Glutamatergic neuron (in vitro differentiated cells): ENCODE measurements around the gene ZHX3. TPM values are rescaled to one million over a fixed set of nuclear protein-coding genes. Genes with fewer than 3 reads are reported as not detected.

Experiments
- DNase-seq: peaks from one replicate; pipeline ENCODE4 v3.0.0; 2022
- H3K27ac Mint-ChIP-seq: one replicate; pipeline ENCODE4 v1.8.0; 2020; ENCODE audit warnings: mild to moderate bottlenecking, mixed read lengths, inconsistent platforms; ENCODE audit not compliant: unreplicated experiment
- H3K27me3 Mint-ChIP-seq: one replicate; pipeline ENCODE4 v1.8.0; 2020; ENCODE audit warnings: mild to moderate bottlenecking, moderate library complexity, mixed read lengths, inconsistent platforms; ENCODE audit not compliant: unreplicated experiment
- H3K36me3 Mint-ChIP-seq: one replicate; pipeline ENCODE4 v1.8.0; 2020; ENCODE audit warnings: mild to moderate bottlenecking, mixed read lengths, inconsistent platforms; ENCODE audit not compliant: unreplicated experiment
- H3K4me1 Mint-ChIP-seq: one replicate; pipeline ENCODE4 v1.8.0; 2020; ENCODE audit warnings: mild to moderate bottlenecking, low read depth, mixed read lengths, inconsistent platforms; ENCODE audit not compliant: unreplicated experiment
- H3K4me3 Mint-ChIP-seq: one replicate; pipeline ENCODE4 v1.8.0; 2020; ENCODE audit warnings: mild to moderate bottlenecking, mixed read lengths, inconsistent platforms; ENCODE audit not compliant: unreplicated experiment
- H3K9me3 Mint-ChIP-seq: one replicate; pipeline ENCODE4 v1.8.0; 2020; ENCODE audit warnings: mild to moderate bottlenecking, moderate library complexity, mixed read lengths, inconsistent platforms; ENCODE audit not compliant: unreplicated experiment
- total RNA-seq: library from RNA; stranded (reverse); fragmentation: NEBNext Ultra II Directional; extraction: Animal tissue kit (Norgen Biotek cat#: 25700); gene quantifications from one replicate; pipeline ENCODE4 v1.2.1, GENCODE V29; 2021; ENCODE audit not compliant: unreplicated experiment
- TF ChIP-seq, protein P1 (sequence below): fragments of 200-600 bp; sonication (generic); IDR thresholded peaks from one replicate; pipeline ENCODE4 v1.5.0; 2021; ENCODE audit not compliant: partially characterized antibody, unreplicated experiment

The ZHX3 gene
- total RNA-seq, 1 donor from 2014 or later: 40.5 TPM

DNA sequence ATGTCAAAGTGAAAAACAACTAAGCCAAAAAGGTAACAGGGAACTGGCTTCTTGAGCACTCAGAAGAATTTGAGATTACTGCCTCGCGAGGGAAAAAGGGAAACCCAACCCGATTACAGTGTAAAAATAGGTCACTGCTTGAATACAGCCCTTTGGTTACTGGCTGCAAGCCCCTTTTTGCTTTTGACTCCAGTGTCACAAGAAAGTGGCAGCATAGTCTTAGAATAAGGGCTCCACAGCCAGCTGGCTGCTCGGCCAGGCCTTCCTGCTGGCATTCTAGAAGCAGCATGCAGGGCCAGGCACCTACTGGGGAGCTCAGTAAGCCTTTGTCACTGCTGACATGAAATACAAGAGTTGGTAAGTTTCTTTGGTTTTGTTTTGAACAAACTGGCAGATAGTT, 83.0 kb downstream of the ZHX3 start:
- no peak for DNase-seq
- TF ChIP-seq, protein P1, sequence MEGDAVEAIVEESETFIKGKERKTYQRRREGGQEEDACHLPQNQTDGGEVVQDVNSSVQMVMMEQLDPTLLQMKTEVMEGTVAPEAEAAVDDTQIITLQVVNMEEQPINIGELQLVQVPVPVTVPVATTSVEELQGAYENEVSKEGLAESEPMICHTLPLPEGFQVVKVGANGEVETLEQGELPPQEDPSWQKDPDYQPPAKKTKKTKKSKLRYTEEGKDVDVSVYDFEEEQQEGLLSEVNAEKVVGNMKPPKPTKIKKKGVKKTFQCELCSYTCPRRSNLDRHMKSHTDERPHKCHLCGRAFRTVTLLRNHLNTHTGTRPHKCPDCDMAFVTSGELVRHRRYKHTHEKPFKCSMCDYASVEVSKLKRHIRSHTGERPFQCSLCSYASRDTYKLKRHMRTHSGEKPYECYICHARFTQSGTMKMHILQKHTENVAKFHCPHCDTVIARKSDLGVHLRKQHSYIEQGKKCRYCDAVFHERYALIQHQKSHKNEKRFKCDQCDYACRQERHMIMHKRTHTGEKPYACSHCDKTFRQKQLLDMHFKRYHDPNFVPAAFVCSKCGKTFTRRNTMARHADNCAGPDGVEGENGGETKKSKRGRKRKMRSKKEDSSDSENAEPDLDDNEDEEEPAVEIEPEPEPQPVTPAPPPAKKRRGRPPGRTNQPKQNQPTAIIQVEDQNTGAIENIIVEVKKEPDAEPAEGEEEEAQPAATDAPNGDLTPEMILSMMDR: no peak
- no peaks in the 10 kb centered on the region for H3K36me3 Mint-ChIP-seq
- H3K9me3 Mint-ChIP-seq: no peaks in the 10 kb centered on the region
- H3K27ac Mint-ChIP-seq: no peak overlapping the region
- no peak overlapping the region for H3K4me3 Mint-ChIP-seq
- peaks cover 2% of the 10 kb centered on the region for H3K27me3 Mint-ChIP-seq
- H3K4me1 Mint-ChIP-seq: peaks cover 6% of the 10 kb centered on the region

DNA sequence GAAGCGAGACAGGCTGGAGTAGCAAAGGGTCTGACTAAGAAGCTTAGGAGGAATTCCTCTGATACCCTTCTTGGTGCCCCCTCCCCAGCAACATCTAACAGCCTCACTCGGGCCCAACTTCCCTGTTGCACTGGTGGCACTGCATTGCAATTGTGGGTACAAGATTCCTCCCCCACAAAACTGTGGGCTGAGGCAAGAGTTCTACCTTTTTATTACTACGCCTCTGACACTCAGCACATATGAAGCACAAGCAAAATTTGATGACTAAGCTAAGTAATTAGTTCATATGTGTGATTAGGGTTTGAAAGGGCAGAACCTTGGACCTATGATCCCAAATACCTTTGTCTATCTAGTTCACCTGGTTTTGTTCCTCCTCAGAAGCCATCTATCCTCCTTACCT, 83.5 kb downstream of the ZHX3 start:
- Mint-ChIP-seq H3K4me1 (peaks cover 6% of the 10 kb centered on the region), H3K27me3 (peaks cover 2% of the 10 kb centered on the region), H3K36me3 (no peaks in the 10 kb centered on the region), H3K9me3 (no peaks in the 10 kb centered on the region), H3K4me3 (no peak overlapping the region), H3K27ac (no peak overlapping the region)
- DNase-seq: no peak
- TF ChIP-seq, protein P1: no peak

DNA sequence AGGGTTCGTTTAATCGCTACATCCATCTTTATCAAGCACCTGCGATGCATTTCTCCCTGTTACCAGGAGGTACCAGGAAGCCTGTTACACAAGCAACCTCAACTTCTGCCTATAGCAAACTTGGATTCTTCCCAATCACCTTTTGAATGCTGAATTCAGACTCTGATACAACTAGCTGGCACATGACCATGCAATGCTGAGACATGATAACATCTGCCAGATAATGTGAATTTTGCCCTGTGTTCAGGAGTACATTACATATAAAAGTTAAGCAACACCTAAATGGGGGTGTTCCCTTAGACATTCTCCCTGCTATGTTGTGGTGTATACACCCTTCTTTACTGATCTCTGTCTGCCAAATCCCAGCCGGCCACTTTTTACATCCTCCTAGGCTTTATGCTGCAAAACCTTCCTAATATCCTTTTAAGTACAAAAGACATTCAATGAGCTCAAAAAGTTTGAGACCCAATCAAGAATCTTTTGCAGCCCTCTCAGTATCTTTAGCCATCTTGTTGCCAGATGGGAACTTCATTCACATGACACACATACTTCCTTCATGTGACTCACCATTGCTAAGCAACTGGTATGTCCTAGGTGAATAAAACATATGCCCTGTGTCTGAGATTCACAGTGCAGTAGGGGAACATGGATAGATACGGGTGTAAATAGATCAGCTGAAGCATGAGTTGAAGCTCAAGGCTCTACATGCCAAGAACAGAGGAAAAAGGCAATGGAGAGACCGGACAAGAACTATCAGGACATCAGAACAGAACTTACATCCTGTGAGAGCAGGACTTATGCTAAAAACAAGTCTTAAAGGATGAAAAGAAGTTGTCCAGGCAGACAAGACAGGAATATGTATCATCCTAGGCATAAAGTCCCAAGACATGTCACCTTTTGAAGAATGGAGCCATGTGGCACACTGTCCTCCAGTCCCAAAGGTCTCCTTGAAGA, 84.3 kb downstream of the ZHX3 start:
- Mint-ChIP-seq H3K27ac (no peak overlapping the region), H3K36me3 (no peaks in the 10 kb centered on the region), H3K9me3 (no peaks in the 10 kb centered on the region), H3K4me1 (peaks cover 6% of the 10 kb centered on the region), H3K27me3 (peaks cover 2% of the 10 kb centered on the region), H3K4me3 (no peak overlapping the region)
- DNase-seq: no peak
- TF ChIP-seq, protein P1: no peak

DNA sequence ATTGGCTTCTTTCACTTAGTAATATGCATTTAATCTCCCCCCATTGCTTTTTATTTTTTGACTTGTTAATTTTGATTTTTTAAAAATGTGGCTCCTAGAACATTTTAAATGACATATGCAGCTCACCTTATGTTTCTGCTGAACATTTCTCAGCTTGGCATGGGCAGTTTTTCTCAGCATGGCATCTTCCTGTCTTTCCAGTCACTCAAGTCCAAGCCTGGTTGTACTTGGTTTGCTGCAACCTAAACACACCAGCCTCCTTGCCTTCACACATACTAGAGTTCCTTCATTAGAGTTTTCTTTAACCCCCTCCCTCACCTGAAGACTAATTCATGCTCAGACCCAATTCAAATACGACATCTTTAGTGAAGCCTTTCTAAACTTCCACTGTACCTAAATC, 86.4 kb downstream of the ZHX3 start:
- Mint-ChIP-seq H3K36me3 (no peaks in the 10 kb centered on the region), H3K9me3 (no peaks in the 10 kb centered on the region), H3K27ac (no peak overlapping the region), H3K4me3 (no peak overlapping the region), H3K27me3 (no peaks in the 10 kb centered on the region), H3K4me1 (peaks cover 6% of the 10 kb centered on the region)
- no peak for DNase-seq
- TF ChIP-seq, protein P1: no peak

DNA sequence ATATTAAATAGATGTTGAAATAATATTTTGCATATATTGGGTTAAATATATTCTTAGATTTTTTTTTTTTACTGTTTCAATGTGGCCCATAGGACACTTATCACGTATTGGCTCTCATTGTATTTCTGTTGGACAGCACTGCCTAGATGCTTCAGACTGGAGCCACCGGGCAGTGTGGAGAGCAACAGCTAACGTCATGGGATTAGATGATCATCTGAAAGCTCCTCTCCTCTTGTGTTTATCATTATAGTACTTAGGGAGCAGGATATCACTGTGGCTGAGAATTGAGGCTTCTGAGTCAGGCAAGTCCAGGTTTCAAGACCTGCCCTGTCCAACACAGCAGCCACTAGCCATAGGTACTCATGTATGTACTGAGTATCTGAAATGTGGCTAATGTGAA, 87.4 kb downstream of the ZHX3 start:
- Mint-ChIP-seq H3K4me3 (no peak overlapping the region), H3K27me3 (no peaks in the 10 kb centered on the region), H3K4me1 (peaks cover 6% of the 10 kb centered on the region), H3K27ac (no peak overlapping the region), H3K36me3 (no peaks in the 10 kb centered on the region), H3K9me3 (no peaks in the 10 kb centered on the region)
- DNase-seq: no peak
- TF ChIP-seq, protein P1: no peak
